GM23338 (cell line): Measurements from ENCODE around the gene GRIK4. TPM values are rescaled to one million over a fixed set of nuclear protein-coding genes. Genes with fewer than 3 reads are reported as not detected.

Experiments
- ATAC-seq: fragments of 200-7000 bp; cut with Tn5 transposase; 3 replicates; pipeline ENCODE4 v1.9.1; 2020
- DNase-seq: peaks from one replicate; pipeline ENCODE4 v3.0.0-alpha.2; 2015; ENCODE audit warnings: low spot score
- H2AFZ ChIP-seq: fragments of 200-600 bp; sonication (generic); 2 replicates; pipeline ENCODE4 v1.8.0; 2016; ENCODE audit warnings: antibody characterized with exemption, mild to moderate bottlenecking, moderate library complexity
- H3F3A ChIP-seq: fragments of 200-600 bp; sonication (generic); replicated peaks from 2 replicates; pipeline ENCODE4 v1.8.0; 2017; ENCODE audit warnings: antibody characterized with exemption, mixed run types, low read depth
- H3K27ac ChIP-seq: fragments of 200-600 bp; sonication (generic); 2 replicates; pipeline ENCODE4 v1.6.1; 2016; ENCODE audit warnings: low read depth
- H3K27me3 ChIP-seq: fragments of 200-600 bp; sonication (generic); 2 replicates; pipeline ENCODE4 v1.8.0; 2016; ENCODE audit warnings: mild to moderate bottlenecking, mixed run types, moderate library complexity; ENCODE audit not compliant: insufficient read depth
- H3K36me3 ChIP-seq: fragments of 200-600 bp; sonication (generic); 2 replicates; pipeline ENCODE4 v1.8.0; 2016; ENCODE audit warnings: mild to moderate bottlenecking; ENCODE audit not compliant: insufficient read depth
- H3K4me1 ChIP-seq: fragments of 200-600 bp; sonication (generic); 2 replicates; pipeline ENCODE4 v1.8.0; 2016; ENCODE audit warnings: mild to moderate bottlenecking, moderate library complexity; ENCODE audit not compliant: insufficient read depth
- H3K4me2 ChIP-seq: fragments of 200-600 bp; sonication (generic); 2 replicates; pipeline ENCODE4 v1.7.1; 2017; ENCODE audit warnings: mixed run types
- H3K4me3 ChIP-seq: fragments of 200-600 bp; sonication (generic); 2 replicates; pipeline ENCODE4 v1.6.1; 2016; ENCODE audit warnings: mixed run types
- H3K79me2 ChIP-seq: fragments of 200-600 bp; sonication (generic); replicated peaks from 2 replicates; pipeline ENCODE4 v1.8.0; 2017; ENCODE audit warnings: mild to moderate bottlenecking; ENCODE audit not compliant: insufficient read depth
- H3K9me2 ChIP-seq: fragments of 200-600 bp; sonication (generic); 2 replicates; pipeline ENCODE4 v1.8.0; 2017; ENCODE audit not compliant: insufficient read depth
- H4K20me1 ChIP-seq: fragments of 200-600 bp; sonication (generic); replicated peaks from 2 replicates; pipeline ENCODE4 v1.8.0; 2017; ENCODE audit warnings: mild to moderate bottlenecking; ENCODE audit not compliant: insufficient read depth
- H3K27ac Mint-ChIP-seq: 2 replicates; pipeline ENCODE4 v1.8.0; 2020; ENCODE audit warnings: inconsistent platforms, mild to moderate bottlenecking, moderate library complexity, mixed read lengths
- H3K27me3 Mint-ChIP-seq: 3 replicates; pipeline ENCODE4 v1.8.0; 2022; ENCODE audit warnings: low read depth, mild to moderate bottlenecking, moderate library complexity, mixed read lengths, inconsistent platforms; ENCODE audit not compliant: insufficient read depth, poor library complexity
- H3K36me3 Mint-ChIP-seq: 3 replicates; pipeline ENCODE4 v1.8.0; 2021; ENCODE audit warnings: low read depth, mild to moderate bottlenecking, inconsistent platforms, moderate library complexity, mixed read lengths
- H3K4me1 Mint-ChIP-seq: 3 replicates; pipeline ENCODE4 v1.8.0; 2020; ENCODE audit warnings: mild to moderate bottlenecking, inconsistent platforms, mixed read lengths
- H3K4me3 Mint-ChIP-seq: 3 replicates; pipeline ENCODE4 v1.8.0; 2021; ENCODE audit warnings: moderate library complexity, mild to moderate bottlenecking, inconsistent platforms, mixed read lengths
- H3K9me3 Mint-ChIP-seq: 3 replicates; pipeline ENCODE4 v1.8.0; 2020; ENCODE audit warnings: moderate library complexity, mild to moderate bottlenecking, inconsistent platforms, mixed read lengths
- CREB1 ChIP-seq: fragments of 250-450 bp; sonication (Bioruptor Pico); IDR thresholded peaks from 2 replicates; pipeline ENCODE4 v1.5.0; 2020; ENCODE audit warnings: low read depth, mild to moderate bottlenecking, moderate library complexity
- EZH2 ChIP-seq: fragments of 200-600 bp; sonication (generic); IDR thresholded peaks from one replicate; pipeline ENCODE4 v1.8.0; 2017; ENCODE audit warnings: antibody characterized with exemption, mild to moderate bottlenecking, low read depth; ENCODE audit not compliant: unreplicated experiment
- EZH2phosphoT487 ChIP-seq: fragments of 200-600 bp; sonication (generic); IDR thresholded peaks from one replicate; pipeline ENCODE4 v1.8.1; 2018; ENCODE audit warnings: antibody characterized with exemption; ENCODE audit not compliant: unreplicated experiment
- JUNB ChIP-seq: IDR thresholded peaks from one replicate; pipeline ENCODE4 v1.6.1; 2016; ENCODE audit warnings: antibody characterized with exemption; ENCODE audit not compliant: unreplicated experiment
- NANOG ChIP-seq: IDR thresholded peaks from 2 replicates; pipeline ENCODE4 v1.6.1; 2016; ENCODE audit warnings: antibody characterized with exemption, borderline replicate concordance
- POLR2AphosphoS5 ChIP-seq: IDR thresholded peaks from 2 replicates; pipeline ENCODE4 v1.6.1; 2016; ENCODE audit warnings: antibody characterized with exemption, low read depth
- STAT1 ChIP-seq: IDR thresholded peaks from one replicate; pipeline ENCODE4 v1.6.1; 2016; ENCODE audit warnings: antibody characterized with exemption; ENCODE audit not compliant: unreplicated experiment
- ZNF114 ChIP-seq: fragments of 250-450 bp; sonication (Bioruptor Pico); IDR thresholded peaks from 2 replicates; pipeline ENCODE4 v1.5.0; 2020; ENCODE audit warnings: mild to moderate bottlenecking, moderate library complexity
- ZNF331 ChIP-seq: fragments of 250-450 bp; sonication (Bioruptor Pico); IDR thresholded peaks from 2 replicates; pipeline ENCODE4 v1.5.0; 2020; ENCODE audit warnings: low read depth, mild to moderate bottlenecking, moderate library complexity
- ZNF462 ChIP-seq: fragments of 250-450 bp; sonication (Bioruptor Pico); IDR thresholded peaks from 2 replicates; pipeline ENCODE4 v1.5.0; 2020; ENCODE audit warnings: mild to moderate bottlenecking, moderate library complexity
- polyA plus RNA-seq: library from polyadenylated mRNA; unstranded; fragments of >200 nt; fragmentation: Nextera tagmentation; extraction: Ambion mirVana; gene quantifications from 2 replicates; pipeline ENCODE4 v1.2.1, GENCODE V29; 2016
- total RNA-seq: library from RNA; depleted of rRNA; stranded (reverse); fragments of >200 nt; shearing (Covaris generic); gene quantifications from 2 replicates; pipeline ENCODE4 v1.2.3, GENCODE V29; 2014
- TF ChIP-seq, protein P1 (sequence below): IDR thresholded peaks from one replicate; pipeline ENCODE4 v1.6.1; 2018; ENCODE audit warnings: antibody characterized with exemption; ENCODE audit not compliant: unreplicated experiment
- TF ChIP-seq, protein P2 (sequence below), 2 experiments: fragments of 200-600 bp in 1 of 2; sonication (generic) in 1 of 2; conservative IDR thresholded peaks; 2 replicates each; pipeline versions ENCODE4 v1.5.1 to v1.6.1; 2016 to 2017; ENCODE audit warnings: antibody characterized with exemption in 2 of 2, low read depth in 2 of 2, mild to moderate bottlenecking in 2 of 2, moderate library complexity in 1 of 2
- TF ChIP-seq, protein P3 (sequence below): IDR thresholded peaks from 2 replicates; pipeline ENCODE4 v1.6.1; 2016; ENCODE audit warnings: antibody characterized with exemption

GRIK4 gene
- total and polyA plus RNA-seq, 2 experiments from 2014 or later, result 0.63 to 2.2 TPM

GRCh38 chr11:120832481-120833238, 321.1 kb downstream of the GRIK4 start:
- H3K36me3 ChIP-seq, result no peaks in the 10 kb centered on the region
- H3K27ac Mint-ChIP-seq, result no peak overlapping the region

More at GRCh38 chr11:120832481-120833238, 321.1 kb downstream of the GRIK4 start:
- ATAC-seq (peak; percentile 67), DNase-seq (peak; percentile 36)
- H3K4me3 Mint-ChIP-seq, result no peak overlapping the region
- Histone ChIP-seq H3F3A (no peaks in the 10 kb centered on the region), H3K4me3 (no peak overlapping the region), H3K27ac (no peak overlapping the region), H3K4me1 (no peaks in the 10 kb centered on the region), H3K79me2 (no peaks in the 10 kb centered on the region), H2AFZ (no peak overlapping the region), H3K9me2 (no peaks in the 10 kb centered on the region), H4K20me1 (no peaks in the 10 kb centered on the region), H3K27me3 (no peaks in the 10 kb centered on the region), H3K4me2 (no peak overlapping the region)
- no peaks in the 10 kb centered on the region for H3K36me3 Mint-ChIP-seq
- peaks cover 13% of the 10 kb centered on the region for H3K4me1 Mint-ChIP-seq
- peaks cover 6% of the 10 kb centered on the region for H3K27me3 Mint-ChIP-seq
- no peaks in the 10 kb centered on the region for H3K9me3 Mint-ChIP-seq
- TF ChIP-seq ZNF114 (no peak), EZH2phosphoT487 (no peak), STAT1 (no peak), NANOG (no peak), CREB1 (CRISPR knock-in tag) (no peak), POLR2AphosphoS5 (no peak), JUNB (no peak), ZNF462 (no peak), ZNF331 (CRISPR knock-in tag) (no peak), EZH2 (no peak)
- TF ChIP-seq, protein P1, sequence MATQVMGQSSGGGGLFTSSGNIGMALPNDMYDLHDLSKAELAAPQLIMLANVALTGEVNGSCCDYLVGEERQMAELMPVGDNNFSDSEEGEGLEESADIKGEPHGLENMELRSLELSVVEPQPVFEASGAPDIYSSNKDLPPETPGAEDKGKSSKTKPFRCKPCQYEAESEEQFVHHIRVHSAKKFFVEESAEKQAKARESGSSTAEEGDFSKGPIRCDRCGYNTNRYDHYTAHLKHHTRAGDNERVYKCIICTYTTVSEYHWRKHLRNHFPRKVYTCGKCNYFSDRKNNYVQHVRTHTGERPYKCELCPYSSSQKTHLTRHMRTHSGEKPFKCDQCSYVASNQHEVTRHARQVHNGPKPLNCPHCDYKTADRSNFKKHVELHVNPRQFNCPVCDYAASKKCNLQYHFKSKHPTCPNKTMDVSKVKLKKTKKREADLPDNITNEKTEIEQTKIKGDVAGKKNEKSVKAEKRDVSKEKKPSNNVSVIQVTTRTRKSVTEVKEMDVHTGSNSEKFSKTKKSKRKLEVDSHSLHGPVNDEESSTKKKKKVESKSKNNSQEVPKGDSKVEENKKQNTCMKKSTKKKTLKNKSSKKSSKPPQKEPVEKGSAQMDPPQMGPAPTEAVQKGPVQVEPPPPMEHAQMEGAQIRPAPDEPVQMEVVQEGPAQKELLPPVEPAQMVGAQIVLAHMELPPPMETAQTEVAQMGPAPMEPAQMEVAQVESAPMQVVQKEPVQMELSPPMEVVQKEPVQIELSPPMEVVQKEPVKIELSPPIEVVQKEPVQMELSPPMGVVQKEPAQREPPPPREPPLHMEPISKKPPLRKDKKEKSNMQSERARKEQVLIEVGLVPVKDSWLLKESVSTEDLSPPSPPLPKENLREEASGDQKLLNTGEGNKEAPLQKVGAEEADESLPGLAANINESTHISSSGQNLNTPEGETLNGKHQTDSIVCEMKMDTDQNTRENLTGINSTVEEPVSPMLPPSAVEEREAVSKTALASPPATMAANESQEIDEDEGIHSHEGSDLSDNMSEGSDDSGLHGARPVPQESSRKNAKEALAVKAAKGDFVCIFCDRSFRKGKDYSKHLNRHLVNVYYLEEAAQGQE, result no peak
- TF ChIP-seq, protein P2, sequence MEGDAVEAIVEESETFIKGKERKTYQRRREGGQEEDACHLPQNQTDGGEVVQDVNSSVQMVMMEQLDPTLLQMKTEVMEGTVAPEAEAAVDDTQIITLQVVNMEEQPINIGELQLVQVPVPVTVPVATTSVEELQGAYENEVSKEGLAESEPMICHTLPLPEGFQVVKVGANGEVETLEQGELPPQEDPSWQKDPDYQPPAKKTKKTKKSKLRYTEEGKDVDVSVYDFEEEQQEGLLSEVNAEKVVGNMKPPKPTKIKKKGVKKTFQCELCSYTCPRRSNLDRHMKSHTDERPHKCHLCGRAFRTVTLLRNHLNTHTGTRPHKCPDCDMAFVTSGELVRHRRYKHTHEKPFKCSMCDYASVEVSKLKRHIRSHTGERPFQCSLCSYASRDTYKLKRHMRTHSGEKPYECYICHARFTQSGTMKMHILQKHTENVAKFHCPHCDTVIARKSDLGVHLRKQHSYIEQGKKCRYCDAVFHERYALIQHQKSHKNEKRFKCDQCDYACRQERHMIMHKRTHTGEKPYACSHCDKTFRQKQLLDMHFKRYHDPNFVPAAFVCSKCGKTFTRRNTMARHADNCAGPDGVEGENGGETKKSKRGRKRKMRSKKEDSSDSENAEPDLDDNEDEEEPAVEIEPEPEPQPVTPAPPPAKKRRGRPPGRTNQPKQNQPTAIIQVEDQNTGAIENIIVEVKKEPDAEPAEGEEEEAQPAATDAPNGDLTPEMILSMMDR (conservative IDR thresholded peaks at IDR 0.05; ENCODE audit: low read depth in 2 of 2), result no peak
- TF ChIP-seq, protein P3, sequence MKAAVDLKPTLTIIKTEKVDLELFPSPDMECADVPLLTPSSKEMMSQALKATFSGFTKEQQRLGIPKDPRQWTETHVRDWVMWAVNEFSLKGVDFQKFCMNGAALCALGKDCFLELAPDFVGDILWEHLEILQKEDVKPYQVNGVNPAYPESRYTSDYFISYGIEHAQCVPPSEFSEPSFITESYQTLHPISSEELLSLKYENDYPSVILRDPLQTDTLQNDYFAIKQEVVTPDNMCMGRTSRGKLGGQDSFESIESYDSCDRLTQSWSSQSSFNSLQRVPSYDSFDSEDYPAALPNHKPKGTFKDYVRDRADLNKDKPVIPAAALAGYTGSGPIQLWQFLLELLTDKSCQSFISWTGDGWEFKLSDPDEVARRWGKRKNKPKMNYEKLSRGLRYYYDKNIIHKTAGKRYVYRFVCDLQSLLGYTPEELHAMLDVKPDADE, result no peak
